Stimulated activated CD8-positive, alpha-beta memory T cell treated with anti-CD3 and anti-CD28 coated beads, Interleukin-7, amount 100 ng/mL, for 24 hours (primary cell): ENCODE data around the gene RPUSD3.
"Not testable (repeated sequence)": the region's sequence is repeated elsewhere in the genome, so short reads cannot be mapped to it uniquely, and the experiment has no call there.

Experiments used
- DNase-seq: peaks from one replicate; pipeline ENCODE4 v3.0.0-alpha.2; 2020; ENCODE audit warnings: low read depth

The RPUSD3 gene

GRCh38 chr3:9843715-9844438 is at the start of gene RPUSD3:
Gene RPUSD3 (minus strand): TSS chr3:9844008. CDS start chr3:9843990, 18 bp downstream.
- peak; percentile 94 for DNase-seq

- no peak for DNase-seq
Measured at GRCh38 chr3:9891072-9891622, 47.3 kb upstream of the RPUSD3 start.

GRCh38 chr3:9890249-9891071 is 46.7 kb upstream of the RPUSD3 start, which contains the start of gene JAGN1:
Gene JAGN1 (plus strand): TSS chr3:9890610. CDS start chr3:9890723, 113 bp downstream.
- peak; percentile 83 for DNase-seq

- no peak for DNase-seq
Measured at GRCh38 chr3:9889405-9889804, 45.6 kb upstream of the RPUSD3 start.

GRCh38 chr3:9888540-9888939 is 44.7 kb upstream of the RPUSD3 start:
- no peak for DNase-seq

GRCh38 chr3:9887480-9887879 is 43.7 kb upstream of the RPUSD3 start:
- no peak for DNase-seq

GRCh38 chr3:9886328-9886727 is 42.5 kb upstream of the RPUSD3 start:
- DNase-seq: no peak

GRCh38 chr3:9884555-9885165 is 40.9 kb upstream of the RPUSD3 start:
- DNase-seq: no peak

- DNase-seq: no peak
Measured at GRCh38 chr3:9883706-9884554, 40.1 kb upstream of the RPUSD3 start.

- no peak for DNase-seq
Measured at GRCh38 chr3:9881441-9881840, 37.6 kb upstream of the RPUSD3 start.

- no peak for DNase-seq
Measured at GRCh38 chr3:9879830-9880549, 36.2 kb upstream of the RPUSD3 start, which contains the start of gene CIDEC. Gene CIDEC (minus strand): TSS chr3:9880253. CDS start chr3:9878486, 1,767 bp downstream.

- no peak for DNase-seq
Measured at GRCh38 chr3:9878700-9879099, 34.9 kb upstream of the RPUSD3 start.

- no peak for DNase-seq
Measured at GRCh38 chr3:9876991-9877390, 33.2 kb upstream of the RPUSD3 start.

GRCh38 chr3:9876255-9876654 is 32.4 kb upstream of the RPUSD3 start:
- not testable (repeated sequence) for DNase-seq

- DNase-seq: no peak
Measured at GRCh38 chr3:9875448-9875847, 31.6 kb upstream of the RPUSD3 start.

GRCh38 chr3:9872067-9872466 is 28.3 kb upstream of the RPUSD3 start:
- not testable (repeated sequence) for DNase-seq

GRCh38 chr3:9870978-9871377 is 27.2 kb upstream of the RPUSD3 start:
- no peak for DNase-seq

- DNase-seq: no peak
Measured at GRCh38 chr3:9869955-9870354, 26.1 kb upstream of the RPUSD3 start.

- DNase-seq: no peak
Measured at GRCh38 chr3:9867106-9867505, 23.3 kb upstream of the RPUSD3 start.

GRCh38 chr3:9866639-9867038 is 22.8 kb upstream of the RPUSD3 start:
- DNase-seq: no peak
